Measurements from ENCODE around the gene RBMS3.
A peak's percentile ranks its signal among the peaks of the same experiment; 100 is the strongest.

RBMS3 gene

DNA sequence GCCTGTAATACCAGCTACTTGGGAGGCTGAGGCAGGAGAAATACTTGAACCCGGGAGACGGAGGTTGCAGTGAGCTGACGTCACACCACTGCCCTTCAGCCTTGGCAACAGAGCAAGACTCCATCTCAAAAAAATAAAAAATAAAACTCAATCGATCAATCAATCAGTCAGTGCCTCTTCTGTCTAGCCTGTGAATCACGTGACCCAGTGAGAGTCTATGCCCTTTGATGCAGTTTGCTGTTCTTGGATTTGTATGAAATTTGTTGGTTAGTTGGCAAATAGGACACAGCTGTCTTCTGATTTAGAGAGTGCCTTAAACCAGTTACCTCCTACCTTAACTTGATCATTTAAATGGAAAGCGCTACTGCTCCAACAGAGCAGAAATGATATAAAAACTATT, 3.6 kb upstream of the RBMS3 start:
- DNase-seq (ENCODE audit: low spot score) = no peak

DNA sequence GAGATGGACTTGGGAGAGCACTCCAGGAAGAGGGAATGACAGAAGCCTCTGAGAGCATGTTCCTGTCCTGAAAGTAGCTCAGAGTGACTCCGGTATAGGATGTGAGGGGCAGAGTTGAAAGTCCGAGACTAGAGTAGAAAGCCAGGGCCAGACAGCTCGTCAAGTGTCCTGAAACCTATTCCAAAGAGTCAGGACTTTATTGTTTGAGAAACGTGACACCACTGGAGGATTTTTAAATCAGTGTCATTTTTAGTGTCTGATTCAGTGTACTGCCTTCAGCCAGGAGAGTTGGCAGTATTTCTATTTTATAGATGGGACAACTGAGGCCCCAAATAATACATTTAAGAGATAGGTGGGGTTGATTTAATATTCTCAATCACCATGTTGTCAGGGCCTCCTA, 1.6 kb upstream of the RBMS3 start:
- no peak for DNase-seq (ENCODE audit: low spot score)

DNA sequence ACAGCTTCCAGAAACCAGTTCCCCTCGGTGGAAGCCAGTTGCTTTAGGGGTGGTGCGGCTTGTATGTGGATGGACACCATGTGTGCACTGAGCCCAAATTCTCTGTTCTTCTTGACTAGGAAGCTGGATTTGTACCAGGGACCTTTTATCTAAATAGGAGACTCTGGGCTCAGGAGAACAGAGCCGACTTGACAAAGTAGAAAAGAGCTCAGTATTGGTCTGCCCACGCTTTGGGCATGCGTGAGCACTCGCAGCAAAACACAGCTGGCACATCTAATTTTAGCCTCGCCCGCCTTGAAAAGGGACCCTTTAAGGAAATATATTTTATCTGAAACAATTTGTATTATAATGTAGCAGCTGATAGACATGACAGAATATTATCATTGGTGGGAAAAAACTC, 1.1 kb upstream of the RBMS3 start:
- peak; percentile 10 for DNase-seq (ENCODE audit: low spot score)

DNA sequence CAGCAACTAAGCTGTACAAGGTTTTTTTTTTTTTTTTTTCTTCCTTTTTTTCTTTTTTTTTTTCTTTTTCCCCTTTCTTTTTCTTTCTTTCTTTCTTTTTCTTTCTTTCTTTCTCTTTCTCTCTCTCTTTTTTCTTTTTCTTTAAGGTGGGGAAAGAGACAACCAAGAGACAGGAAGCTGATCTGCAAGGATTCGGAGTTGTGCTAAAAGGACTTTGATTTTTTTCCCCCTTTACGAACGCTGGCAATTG, 148 bp downstream of the RBMS3 start:
- DNase-seq (ENCODE audit: low spot score) = no peak

DNA sequence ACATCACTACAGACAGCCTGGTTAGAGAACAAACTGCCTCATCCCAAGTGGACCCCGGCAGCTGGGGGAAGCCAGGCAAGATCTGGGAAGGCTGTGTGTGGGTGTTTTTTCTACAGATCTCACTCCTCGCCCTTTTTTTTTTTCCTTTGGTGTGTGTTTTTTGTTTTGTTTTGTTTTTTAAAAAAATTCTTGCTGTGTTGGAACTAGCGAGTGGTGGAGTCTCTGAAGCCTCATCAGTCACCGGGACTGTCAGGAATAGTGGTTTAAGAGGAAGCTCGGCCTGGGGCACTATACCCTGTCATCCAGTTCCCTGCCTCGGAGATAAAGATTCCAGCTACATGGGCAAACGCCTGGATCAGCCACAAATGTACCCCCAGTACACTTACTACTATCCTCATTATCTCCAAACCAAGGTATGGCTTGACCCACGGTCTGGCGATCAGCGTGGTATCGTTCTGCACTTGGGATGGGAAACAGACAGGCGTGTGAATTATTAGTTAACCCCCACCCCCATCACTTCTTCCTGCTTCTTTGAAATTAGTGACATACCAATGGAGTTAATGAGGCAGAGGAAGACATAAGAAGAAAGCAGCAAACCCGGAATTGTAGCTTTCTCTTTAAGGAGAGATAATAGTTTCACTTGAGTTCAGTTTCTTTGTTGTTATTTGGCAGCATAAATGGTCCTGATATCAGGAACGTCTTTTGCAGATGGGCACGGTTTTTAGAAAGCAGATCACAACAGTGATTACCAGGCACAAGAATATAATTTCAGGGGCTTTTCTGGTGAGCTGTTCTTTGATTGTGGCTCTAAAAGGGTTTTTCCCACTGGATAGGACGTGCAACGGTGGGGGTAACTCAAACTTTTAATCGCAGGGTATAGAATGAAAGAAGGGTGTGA, 722 bp downstream of the RBMS3 start:
- peak; percentile 10 for DNase-seq (ENCODE audit: low spot score)

DNA sequence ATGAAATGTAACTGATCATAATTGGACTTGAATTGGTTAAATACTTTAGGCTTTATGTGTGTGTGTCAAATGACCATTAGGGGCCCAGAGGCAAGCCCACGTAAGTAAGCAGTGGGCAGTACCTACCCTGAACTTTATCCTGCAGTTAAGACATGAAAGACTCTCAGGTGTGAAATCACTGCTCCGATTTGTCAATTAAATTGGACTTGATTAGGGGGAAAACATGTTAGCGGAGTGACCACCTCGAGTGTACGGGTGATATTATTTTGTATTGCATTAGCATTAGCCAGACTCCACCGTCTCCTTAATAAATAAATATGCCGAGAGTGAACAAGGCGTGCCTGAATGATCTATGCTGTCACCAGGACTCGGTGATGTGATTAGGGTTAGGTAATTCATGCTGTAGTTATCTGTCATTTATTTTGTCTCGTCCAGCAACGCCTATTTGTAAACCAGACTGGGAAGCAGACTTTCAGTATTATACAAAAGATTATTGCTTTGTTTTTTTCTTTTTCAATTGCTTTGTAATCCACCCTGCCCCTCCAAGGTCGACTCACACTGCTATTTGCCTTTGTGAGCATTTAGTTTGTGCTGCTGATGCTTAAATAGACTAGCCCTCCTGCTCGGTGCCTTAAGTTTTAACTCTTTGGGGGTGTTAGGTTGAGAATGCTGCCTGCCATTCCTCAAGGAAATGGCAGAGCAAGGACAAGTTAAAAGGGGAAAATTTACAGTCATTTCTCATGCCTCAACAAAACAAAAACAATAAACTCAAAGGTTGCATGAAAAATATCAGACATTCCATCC, 1.8 kb downstream of the RBMS3 start:
- DNase-seq (ENCODE audit: low spot score) = peak; percentile 11

DNA sequence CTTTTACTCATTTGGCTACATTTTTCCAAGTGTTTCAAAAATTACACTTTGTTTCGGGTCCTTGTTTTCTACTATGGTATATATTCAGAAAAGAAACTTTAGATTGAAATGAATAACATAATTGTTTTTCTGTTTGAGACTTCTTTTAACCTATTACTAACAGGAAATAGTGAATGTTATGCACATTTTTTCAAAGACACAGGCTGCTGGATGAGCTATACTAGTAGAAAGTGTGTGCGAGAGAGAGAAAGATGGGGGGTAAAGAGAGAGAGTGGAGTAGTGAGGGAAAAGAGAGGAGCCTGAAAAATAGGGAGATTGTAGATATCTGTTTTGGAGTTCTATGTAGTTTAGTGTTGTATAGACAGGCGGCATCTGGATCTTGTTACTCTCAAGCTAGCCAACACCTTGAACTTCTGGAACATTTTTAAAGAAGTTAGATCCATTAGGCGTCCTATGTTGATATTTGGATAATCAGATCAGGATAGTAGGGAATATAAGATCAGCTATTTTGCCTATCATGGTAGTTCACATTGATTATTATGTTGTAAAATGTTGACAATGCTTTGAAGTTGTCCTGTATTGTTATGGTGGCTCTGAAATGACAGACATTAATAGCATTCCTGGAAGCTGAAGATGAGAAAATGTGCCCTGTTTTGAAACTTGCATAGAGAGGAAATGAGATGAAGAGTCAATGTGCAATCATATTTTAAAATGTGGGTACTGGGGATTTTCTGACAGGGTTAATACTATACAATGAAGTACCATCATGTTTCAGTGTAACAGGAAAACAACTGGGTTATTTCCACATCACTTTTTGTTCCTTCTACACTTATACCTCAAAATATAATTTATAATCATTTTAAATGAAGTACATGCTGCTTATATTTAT, 2.6 kb downstream of the RBMS3 start:
- no peak for DNase-seq (ENCODE audit: low spot score)

DNA sequence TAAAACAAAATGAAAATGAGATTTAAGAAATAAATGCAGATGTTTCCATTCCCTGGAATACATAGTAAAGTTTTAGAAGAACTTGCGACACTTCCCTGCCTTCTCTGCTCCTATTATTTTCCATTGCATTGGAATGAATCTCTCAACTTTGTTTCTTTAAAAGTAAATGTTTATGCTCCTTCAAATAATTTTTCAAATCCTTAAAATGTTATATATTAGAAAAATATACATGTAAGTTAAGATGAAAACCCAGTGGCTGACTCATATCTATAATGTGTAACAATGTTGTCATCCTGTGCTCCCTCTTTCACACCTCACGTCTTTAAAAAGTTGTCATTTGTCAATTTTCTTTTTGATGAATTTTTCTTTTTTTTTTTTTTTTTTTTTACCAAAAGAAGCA, 3.6 kb downstream of the RBMS3 start:
- no peak for DNase-seq (ENCODE audit: low spot score)

DNA sequence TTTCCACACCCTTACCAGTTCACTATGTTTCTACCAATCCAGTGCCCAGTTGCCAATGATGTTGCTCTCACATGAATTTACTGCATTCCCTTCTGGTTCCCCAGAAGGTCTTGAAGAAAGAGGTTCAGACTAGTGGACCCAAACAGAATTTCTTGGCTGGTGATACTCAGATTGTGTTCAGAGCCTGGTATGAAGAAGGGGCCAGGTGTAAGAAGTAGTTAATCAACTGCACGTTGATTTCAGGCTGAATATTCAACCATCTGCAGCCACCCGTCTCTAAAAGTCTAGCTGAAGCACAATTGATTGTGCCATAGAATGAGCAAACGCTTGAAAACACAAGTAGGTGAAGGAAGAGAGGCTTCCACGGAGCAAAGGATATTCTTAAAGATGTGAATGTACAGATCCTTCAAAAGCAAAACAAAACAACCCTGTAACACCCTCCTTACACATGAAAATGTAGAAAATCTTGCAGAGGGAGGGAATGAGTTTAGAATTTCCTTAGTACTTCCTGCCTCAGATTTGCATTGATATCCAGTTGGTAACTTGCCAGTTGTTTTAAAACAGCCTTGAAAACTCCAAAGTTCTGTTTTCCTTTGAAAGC, 4.7 kb downstream of the RBMS3 start:
- DNase-seq (ENCODE audit: low spot score) = no peak

DNA sequence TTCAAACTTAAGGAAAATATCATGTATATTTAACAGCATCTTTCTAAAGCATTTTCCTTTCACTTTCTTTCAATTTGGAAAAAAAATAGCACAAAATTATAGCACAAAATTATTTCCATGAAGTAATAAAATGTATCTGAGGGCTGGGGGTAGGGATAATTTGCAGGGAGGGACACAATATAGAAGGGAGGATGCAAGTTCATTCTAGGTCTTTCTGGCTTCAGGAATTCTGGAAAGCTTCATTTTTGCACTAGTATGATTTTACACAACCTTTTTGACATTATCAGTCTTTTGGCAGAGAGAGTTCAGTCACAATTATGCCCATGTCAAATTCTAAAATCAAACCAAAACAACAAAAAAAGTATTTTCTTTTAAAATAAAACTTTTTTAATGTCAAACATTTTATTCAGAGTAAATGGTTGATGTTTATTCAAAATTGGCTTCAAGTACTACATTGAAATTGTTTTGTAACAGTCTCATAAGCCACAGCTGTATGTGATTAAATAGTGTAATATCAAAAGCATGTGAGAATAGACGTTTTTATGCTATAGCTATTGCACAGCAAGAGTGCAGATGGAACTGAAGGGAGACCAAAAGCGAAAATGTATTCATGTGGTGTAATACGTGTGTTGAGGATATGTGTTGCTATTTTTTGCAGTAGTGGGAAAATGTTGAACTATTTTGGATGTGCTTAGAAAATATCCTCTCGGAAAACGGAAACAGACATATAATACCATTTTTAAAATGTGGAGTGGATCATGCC, 5.8 kb downstream of the RBMS3 start:
- DNase-seq (ENCODE audit: low spot score) = no peak

DNA sequence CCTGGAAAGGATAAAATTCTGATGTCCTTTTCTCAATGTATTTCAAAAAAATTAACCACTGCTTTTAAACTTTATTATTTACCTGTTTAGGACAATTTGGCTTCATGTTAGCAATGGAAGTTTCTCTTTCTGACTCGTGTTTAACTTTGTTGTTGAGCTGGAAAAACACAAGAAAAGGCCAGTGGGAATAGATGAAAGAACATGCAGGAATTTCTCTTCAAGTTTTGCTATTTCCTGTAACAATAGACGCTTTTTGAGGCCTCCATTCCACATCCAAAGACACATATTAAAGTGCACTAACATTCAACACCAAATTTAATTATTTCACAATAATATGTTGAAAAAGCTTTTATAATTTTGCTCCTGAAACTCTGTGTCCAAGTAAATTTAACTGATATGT, 9.7 kb downstream of the RBMS3 start:
- DNase-seq (ENCODE audit: low spot score) = no peak

DNA sequence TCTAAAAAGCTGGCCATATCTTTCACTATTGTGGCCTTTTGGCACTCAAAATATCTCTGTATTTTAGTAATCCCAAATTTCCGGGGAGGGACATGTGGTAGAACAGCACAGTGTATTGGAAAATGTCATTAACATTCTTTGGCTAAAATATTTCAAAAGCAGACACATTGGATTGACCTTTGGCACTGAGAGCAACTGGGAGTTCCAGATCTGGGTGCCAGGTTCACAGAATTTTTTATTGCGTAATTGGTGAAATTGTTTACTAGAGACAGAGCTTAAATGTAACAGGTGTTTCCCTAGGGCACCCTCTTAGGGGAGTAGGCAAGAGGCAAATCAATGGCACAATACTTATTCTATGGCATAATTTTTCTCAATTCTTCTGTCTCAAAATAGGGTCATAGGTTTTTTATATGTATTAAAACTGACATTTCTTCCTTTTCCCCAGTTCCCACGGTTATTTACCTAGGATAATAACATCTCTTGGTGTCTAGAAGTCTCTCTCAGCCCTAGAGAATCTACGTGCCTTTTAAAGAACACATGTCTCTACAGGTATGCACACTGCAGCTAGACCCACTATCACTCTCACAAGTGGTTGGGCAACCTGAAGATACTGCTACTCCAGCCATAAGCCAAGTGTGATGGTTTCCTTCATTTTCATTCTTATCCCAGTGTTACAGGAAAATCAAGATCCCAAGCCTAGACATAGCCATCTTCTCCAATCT, 10.6 kb downstream of the RBMS3 start:
- no peak for DNase-seq (ENCODE audit: low spot score)

DNA sequence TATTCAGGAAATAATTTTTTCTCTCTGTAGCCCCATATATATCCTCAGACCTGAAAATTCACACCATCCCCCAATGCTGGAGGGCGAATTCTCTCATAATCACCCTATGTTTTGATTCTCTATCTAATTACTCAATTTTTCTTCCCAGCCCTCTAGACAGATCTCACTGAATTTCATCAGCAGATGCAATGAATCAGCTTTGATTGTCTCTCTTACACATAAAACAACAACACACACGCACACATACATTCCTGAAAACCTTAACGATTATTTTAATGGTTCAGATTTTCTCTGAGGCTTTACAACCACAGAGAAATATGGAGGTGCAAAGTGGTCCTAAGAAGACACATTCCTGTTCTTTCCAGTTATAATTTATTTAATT, 11.1 kb downstream of the RBMS3 start:
- no peak for DNase-seq (ENCODE audit: low spot score)

DNA sequence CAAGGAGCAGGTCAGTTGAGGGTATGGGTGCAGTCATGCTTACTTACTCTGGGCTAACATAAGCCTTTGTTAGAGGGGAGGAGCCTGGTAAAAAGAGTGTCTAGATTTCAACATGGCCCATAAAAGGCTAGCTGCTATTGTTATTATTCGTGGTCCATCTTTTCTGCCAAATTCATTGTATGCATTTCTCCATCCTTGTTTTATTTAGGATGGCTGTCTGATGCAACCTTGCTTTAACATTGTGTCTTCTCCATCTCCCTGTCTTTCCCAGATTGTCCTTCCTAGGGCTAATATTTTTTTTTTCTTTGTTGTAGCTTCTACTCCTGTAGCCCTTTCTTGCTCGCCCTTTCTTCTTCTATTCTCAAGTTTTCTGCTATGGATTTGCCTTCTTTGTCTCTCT, 12.6 kb downstream of the RBMS3 start:
- no peak for DNase-seq (ENCODE audit: low spot score)

DNA sequence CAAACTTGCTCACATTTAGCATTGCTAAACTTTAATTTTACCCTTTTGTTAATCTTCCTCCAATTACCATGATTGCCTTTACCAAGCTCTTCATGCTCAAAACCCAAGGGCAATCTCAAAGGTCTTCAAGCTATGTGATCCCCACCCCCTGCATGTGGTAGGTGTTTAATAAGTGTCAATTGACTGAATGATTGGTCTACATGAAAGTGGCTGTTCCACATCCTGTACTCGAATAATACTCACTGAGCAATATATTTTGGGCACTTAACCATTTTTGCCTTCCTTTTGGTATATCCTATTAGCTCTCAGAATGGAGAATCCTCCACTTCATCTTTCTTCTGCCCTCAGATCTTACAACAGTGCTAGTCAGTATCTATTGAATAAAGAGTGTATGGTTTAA, 17.1 kb downstream of the RBMS3 start:
- no peak for DNase-seq (ENCODE audit: low spot score)

DNA sequence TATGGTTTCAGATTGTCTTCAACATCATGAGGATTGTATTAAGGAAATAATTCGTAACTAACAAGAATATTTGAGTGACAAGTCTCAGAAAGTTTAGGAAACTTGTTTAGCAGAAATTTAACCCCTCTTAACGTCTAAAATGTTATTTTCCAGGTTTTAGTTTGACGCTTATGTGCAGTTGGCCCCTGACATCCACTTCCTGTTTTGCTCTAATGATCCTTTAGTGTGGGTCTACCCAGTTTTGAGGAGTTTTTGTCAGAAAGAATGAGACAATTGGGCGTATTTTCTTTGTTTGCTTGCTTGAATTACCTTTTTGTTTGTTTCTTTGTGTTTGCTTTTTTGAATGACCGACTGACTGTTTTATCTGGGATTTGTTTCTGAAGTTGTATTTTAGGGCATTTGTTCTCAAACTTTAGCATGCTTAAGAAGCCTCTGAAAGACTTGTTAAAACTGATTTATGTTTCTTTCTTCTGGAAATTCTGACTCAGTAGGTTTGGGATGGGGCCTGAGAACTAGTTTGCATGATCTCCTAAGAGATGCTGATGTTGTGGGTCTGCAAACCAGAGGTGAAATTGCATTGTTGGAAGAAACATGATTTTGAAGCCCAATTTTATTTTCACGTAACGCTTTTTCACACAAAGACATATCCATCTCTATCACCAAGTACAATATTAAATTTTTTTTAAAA, 20.6 kb downstream of the RBMS3 start:
- DNase-seq (ENCODE audit: low spot score) = no peak

DNA sequence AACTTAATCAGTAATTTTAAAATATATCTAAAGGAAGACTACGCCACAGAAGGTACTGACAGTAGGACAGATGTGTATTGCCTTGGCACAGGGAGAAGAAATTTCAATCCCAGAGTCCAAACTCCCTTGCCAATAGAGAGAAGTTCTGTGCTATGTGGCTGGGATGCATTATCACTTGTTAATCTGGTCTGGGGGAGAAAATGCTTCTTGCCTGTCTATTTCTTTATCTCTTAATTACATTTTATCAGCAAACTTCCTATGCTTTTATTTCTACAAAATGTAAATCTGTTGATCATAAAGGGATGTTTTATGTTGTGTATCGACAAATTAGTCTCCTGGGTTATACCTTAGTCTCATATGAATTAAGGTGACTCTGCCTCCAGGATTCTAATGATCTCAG, 21.7 kb downstream of the RBMS3 start:
- DNase-seq (ENCODE audit: low spot score) = no peak

DNA sequence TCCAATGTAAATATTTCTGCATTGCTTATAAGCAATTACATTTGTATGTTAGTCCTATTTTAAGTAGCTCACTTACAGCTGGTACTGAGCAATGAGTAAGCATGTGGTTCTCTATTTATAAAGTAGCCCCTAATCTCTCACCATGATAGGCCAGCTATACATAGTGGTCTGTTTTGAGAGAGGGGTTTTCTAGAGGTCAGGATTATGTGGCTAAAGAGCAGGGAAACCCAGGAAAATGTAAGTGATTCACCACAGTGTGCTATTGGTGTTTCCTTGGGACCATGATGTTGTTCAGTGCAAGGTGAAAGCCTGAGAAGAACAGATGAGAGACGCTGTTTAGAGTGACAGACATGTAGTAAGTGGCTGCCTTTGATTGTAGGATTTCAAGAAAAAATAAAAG, 26.4 kb downstream of the RBMS3 start:
- DNase-seq (ENCODE audit: low spot score) = no peak

DNA sequence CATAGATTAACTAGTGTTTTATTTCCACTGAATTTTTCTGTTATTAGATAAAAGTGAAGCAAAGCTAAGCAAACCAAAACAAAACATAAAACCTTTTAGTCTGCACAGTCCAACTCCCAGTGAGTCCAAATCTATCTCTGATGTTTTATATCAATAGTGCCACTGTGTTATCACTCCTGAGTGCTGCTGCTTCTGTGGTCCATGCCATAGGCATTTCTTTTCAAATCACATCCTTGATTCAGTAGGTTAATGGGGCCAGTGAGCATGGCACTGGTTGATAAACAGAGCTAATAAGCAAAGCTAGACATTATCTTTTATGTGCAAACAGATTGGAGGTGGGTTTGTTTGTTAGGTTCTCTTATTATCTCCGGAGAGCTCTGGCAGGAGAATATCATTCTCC, 30.0 kb downstream of the RBMS3 start:
- DNase-seq (ENCODE audit: low spot score) = no peak

DNA sequence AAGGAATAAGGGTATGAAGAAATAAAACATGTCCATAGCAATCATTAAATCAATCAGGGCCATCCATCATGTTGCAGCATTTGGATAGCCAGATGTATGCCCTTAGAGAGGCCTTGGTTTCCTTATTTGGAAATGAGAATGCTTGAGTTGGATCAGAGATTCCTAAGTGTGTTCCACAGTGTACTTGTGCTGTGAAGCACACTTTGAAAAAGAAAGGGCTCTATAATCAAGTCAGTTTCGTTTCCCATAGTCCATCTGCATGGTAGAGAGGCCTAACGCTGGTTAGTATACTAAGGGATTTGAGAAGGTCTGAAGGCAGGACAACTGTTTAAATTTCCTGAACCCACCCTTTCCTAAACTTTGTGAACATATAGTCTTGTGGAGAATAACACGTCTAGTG, 30.9 kb downstream of the RBMS3 start:
- DNase-seq (ENCODE audit: low spot score) = peak; percentile 6
